B cell (primary cell): ENCODE data around the gene MYOM1.

Source experiments
- EZH2 ChIP-seq: IDR thresholded peaks from 2 replicates; pipeline ENCODE4 v1.6.1; 2012; ENCODE audit warnings: borderline replicate concordance, low read depth, mild to moderate bottlenecking, moderate library complexity, low read length; ENCODE audit not compliant: insufficient read depth, poor library complexity, severe bottlenecking
- TF ChIP-seq, protein P1 (sequence below): fragments of 200-600 bp; IDR thresholded peaks from one replicate; pipeline ENCODE4 v1.8.0; 2022; ENCODE audit warnings: antibody characterized with exemption, mild to moderate bottlenecking

DNA sequence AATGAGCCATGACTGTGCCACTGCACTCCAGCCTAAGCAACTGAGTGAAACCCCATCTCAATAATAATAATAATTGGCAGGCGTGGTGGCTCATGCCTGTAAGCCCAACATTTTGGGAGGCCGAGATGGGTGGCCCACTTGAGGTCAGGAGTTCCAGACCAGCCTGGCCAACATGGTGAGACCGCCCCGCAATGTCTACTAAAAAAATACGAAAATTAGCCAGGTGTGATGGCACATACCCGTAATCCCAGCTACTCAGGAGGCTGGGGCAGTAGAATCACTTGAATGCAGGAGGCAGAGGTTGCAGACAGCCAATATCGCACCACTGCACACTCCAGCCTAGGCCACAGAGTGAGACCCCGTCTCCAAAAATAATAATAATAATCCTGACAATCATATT is 178.9 kb downstream of the MYOM1 start:
- TF ChIP-seq, protein P1, sequence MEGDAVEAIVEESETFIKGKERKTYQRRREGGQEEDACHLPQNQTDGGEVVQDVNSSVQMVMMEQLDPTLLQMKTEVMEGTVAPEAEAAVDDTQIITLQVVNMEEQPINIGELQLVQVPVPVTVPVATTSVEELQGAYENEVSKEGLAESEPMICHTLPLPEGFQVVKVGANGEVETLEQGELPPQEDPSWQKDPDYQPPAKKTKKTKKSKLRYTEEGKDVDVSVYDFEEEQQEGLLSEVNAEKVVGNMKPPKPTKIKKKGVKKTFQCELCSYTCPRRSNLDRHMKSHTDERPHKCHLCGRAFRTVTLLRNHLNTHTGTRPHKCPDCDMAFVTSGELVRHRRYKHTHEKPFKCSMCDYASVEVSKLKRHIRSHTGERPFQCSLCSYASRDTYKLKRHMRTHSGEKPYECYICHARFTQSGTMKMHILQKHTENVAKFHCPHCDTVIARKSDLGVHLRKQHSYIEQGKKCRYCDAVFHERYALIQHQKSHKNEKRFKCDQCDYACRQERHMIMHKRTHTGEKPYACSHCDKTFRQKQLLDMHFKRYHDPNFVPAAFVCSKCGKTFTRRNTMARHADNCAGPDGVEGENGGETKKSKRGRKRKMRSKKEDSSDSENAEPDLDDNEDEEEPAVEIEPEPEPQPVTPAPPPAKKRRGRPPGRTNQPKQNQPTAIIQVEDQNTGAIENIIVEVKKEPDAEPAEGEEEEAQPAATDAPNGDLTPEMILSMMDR, result no peak
- TF ChIP-seq EZH2, result no peak
